RWPE1 (cell line): ENCODE results near the gene NPY2R.

Experiments used
- CTCF ChIA-PET: fragments of 350-600 bp; sonication (Branson Sonifier 250); formaldehyde crosslinking; extraction: SDS; loops from one replicate; lab custom pipeline; 2021; lab: Yijun Ruan, JAX
- POLR2A ChIA-PET: fragments of 400-600 bp; formaldehyde crosslinking; extraction: SDS; loops from one replicate; lab custom pipeline; 2020; ENCODE audit warnings: antibody characterized with exemption; ENCODE audit not compliant: low non-redundant PET; lab: Yijun Ruan, JAX
- DNase-seq: peaks from one replicate; pipeline ENCODE4 v3.0.0; 2012; ENCODE audit warnings: low spot score
- H3K27ac ChIP-seq: fragments of 450-650 bp; 2 replicates; pipeline ENCODE4 v1.5.1; 2017
- CTCF ChIP-seq: fragments of 450-650 bp; conservative IDR thresholded peaks from 2 replicates; pipeline ENCODE4 v1.5.1; 2017; ENCODE audit warnings: low read depth, mild to moderate bottlenecking

Gene NPY2R

GRCh38 chr4:155179216-155179615 is 29.2 kb upstream of the NPY2R start:
- POLR2A ChIA-PET: no interaction called here
- DNase-seq: peak; percentile 3
- H3K27ac ChIP-seq: no peak overlapping the region
- TF ChIP-seq CTCF: no peak
- CTCF ChIA-PET: no interaction called here

- ChIA-PET POLR2A (no interaction called here), CTCF (no interaction called here)
- DNase-seq: no peak
- no peak for TF ChIP-seq CTCF
- no peak overlapping the region for H3K27ac ChIP-seq
Measured at GRCh38 chr4:155186972-155187371, 21.5 kb upstream of the NPY2R start.

DNA sequence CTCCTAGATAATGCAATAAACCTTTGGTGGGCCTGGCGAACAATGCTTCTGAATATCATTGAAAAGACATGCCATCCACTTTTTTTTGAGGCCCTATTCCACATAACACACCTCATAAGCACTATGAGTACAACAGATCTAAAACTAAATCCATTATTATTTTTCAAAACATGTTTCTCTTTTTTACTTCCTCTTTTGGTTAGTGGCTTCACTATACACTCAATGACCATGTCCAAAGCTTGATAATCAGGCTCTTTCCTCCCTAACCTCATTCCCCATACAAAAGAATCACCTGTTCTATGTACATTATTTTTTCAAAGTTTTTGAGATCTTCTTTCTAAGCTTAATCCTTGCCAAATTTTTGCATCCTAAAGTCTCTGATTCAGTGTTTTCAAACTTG is 20.4 kb upstream of the NPY2R start:
- DNase-seq: no peak
- ChIA-PET POLR2A (no interaction called here), CTCF (interaction anchor here (0.6 kb wide), 1 partner anchor 294 kb away, joined by 3 read pairs; no protein-coding TSS in a partner anchor)
- TF ChIP-seq CTCF: no peak
- no peak overlapping the region for H3K27ac ChIP-seq

DNA sequence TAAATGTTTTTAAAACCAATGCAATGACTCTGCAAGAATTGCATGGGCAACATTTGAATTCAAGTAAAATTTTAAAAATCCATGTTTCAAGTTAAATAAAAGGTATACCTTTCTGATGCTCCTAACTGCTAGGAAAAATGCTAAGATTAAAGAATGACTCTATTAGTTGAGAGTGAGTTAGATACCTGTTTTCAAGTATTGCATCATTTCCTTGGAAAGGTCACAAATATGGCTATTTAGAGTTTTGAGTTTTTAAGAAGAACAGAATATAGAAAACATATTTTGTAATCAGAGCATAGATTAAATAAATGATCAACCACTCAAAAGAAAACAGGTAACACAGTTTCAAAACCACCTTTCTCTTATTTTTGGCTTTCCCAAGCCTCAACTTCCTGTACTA is 18.3 kb upstream of the NPY2R start:
- no peak for TF ChIP-seq CTCF
- ChIA-PET POLR2A (no interaction called here), CTCF (no interaction called here)
- no peak for DNase-seq
- no peak overlapping the region for H3K27ac ChIP-seq

- ChIA-PET CTCF (interaction anchor here (0.7 kb wide), 2 partner anchors 41 to 57 kb away, joined by 3 read pairs; no protein-coding TSS in a partner anchor), POLR2A (no interaction called here)
- DNase-seq: no peak
- H3K27ac ChIP-seq: no peak overlapping the region
- no peak for TF ChIP-seq CTCF
Measured at GRCh38 chr4:155197757-155198156, 10.7 kb upstream of the NPY2R start.

DNA sequence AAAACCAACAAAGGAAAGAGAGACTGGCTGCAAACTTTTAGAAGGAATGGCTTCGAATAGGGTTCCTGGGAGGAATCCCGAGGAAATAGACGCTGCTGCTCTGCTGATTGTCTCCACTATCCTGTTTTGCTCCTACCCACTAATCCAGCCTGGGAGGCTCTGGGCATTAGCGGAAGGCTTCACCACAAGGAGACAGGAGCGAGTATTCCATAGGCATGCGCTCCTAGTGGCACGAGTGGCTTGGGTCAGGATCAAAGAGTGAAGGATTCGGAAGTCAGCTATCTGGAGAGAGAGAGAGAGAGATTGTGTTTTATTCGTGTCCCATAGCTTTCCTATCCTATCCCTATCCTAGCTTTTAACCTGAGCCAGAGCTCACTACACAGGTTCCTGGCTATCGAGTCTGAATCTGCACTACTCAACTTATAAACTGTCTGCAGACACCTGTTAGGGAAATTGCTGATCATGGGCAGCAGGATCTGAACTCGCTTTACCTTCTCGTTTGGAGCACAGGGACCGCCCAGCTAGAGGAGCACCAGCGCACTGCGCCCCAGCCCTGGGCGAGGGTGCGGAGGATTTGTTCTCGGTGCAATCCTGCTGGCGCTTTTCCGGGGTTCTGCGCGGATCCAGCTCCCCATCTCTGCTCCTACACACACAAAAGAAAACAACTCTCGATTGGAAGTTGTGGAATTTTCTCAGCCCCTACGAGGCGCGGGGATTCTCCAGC is 740 bp upstream of the NPY2R start:
- DNase-seq: no peak
- CTCF ChIA-PET: no interaction called here

More for the DNA sequence above, 740 bp upstream of the NPY2R start:
- TF ChIP-seq CTCF: no peak
- H3K27ac ChIP-seq: no peak overlapping the region
- POLR2A ChIA-PET: no interaction called here
